GM19193 (cell line): Measurements from ENCODE around the gene OR1D2.
"Not testable (repeated sequence)": the region's sequence is repeated elsewhere in the genome, so short reads cannot be mapped to it uniquely, and the experiment has no call there.

Source experiments
- POLR2A ChIP-seq: IDR thresholded peaks from 4 replicates; pipeline ENCODE4 v1.6.1; 2011; ENCODE audit not compliant: insufficient read depth, insufficient read length; ENCODE audit errors: extremely low read depth

The OR1D2 gene

GRCh38 chr17:3104322-3104721, at the start of gene OR1D2:
OR1D2 (minus strand) TSS chr17:3104422; CDS start chr17:3092996, 11,426 bp downstream.
- no peak for TF ChIP-seq POLR2A

- TF ChIP-seq POLR2A, result no peak
Observed at GRCh38 chr17:3127451-3127850, 23.2 kb upstream of the OR1D2 start, which contains the start of gene OR1G1. OR1G1 (minus strand) TSS chr17:3127551; CDS start chr17:3127551, 0 bp downstream.

- not testable (repeated sequence) for TF ChIP-seq POLR2A
Observed at GRCh38 chr17:3063507-3063906, 40.7 kb downstream of the OR1D2 start, which contains the start of gene OR1D5. OR1D5 (minus strand) TSS chr17:3063607; CDS start chr17:3063607, 0 bp downstream.

- TF ChIP-seq POLR2A, result no peak
Observed at GRCh38 chr17:3049705-3050295, 54.4 kb downstream of the OR1D2 start.

GRCh38 chr17:3048727-3049471, 55.3 kb downstream of the OR1D2 start:
- TF ChIP-seq POLR2A, result no peak

GRCh38 chr17:3046753-3047152, 57.5 kb downstream of the OR1D2 start:
- no peak for TF ChIP-seq POLR2A

GRCh38 chr17:3043737-3044365, 60.4 kb downstream of the OR1D2 start:
- no peak for TF ChIP-seq POLR2A

GRCh38 chr17:3040882-3041281, 63.3 kb downstream of the OR1D2 start:
- TF ChIP-seq POLR2A, result no peak

- no peak for TF ChIP-seq POLR2A
Observed at GRCh38 chr17:3039736-3040135, 64.5 kb downstream of the OR1D2 start.

GRCh38 chr17:3038941-3039340, 65.3 kb downstream of the OR1D2 start:
- TF ChIP-seq POLR2A, result no peak
